Measurements from ENCODE around the gene MSANTD2.
"Not testable (repeated sequence)": the region's sequence is repeated elsewhere in the genome, so short reads cannot be mapped to it uniquely, and the experiment has no call there.

The MSANTD2 gene

DNA sequence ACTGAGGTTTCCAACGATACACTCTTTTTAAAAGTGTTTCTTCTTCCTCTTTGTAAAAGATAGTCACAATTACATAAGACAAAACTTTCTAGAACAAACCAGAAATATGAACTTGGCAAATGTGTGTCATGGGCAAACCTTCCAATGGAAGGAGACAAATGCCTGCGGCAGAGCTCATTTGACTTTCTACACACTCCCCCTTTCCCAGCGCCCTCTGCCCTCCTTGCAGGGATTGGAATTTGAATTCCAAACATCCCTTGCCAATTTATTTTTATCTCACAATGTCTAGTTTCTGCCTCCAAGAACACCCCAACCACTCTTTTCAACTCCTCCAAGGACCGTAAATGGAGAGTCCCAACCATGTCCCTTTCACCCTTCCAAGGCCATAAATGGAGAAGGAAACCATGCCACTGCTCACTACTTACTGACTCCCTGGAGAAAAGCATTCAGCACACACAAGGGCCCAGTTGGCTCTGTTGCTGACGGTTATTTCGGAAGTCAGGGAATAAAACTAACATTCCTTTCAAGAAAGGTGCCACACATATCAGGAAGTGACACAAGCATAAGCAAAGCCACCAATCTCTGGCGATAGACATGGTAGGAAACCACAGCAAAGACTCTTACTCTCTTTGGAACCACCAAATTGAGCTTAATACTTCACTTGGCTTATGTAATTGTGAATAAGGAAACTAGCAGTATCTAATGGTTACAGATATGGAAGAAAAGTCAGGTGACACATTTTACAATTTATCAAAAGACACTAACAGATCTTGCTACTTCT lies 23.2 kb downstream of the MSANTD2 start:
- TF ChIP-seq, protein P1, sequence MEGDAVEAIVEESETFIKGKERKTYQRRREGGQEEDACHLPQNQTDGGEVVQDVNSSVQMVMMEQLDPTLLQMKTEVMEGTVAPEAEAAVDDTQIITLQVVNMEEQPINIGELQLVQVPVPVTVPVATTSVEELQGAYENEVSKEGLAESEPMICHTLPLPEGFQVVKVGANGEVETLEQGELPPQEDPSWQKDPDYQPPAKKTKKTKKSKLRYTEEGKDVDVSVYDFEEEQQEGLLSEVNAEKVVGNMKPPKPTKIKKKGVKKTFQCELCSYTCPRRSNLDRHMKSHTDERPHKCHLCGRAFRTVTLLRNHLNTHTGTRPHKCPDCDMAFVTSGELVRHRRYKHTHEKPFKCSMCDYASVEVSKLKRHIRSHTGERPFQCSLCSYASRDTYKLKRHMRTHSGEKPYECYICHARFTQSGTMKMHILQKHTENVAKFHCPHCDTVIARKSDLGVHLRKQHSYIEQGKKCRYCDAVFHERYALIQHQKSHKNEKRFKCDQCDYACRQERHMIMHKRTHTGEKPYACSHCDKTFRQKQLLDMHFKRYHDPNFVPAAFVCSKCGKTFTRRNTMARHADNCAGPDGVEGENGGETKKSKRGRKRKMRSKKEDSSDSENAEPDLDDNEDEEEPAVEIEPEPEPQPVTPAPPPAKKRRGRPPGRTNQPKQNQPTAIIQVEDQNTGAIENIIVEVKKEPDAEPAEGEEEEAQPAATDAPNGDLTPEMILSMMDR (IDR thresholded peaks at IDR 0.05; ENCODE audit: poor library complexity, severe bottlenecking) = no peak
- DNase-seq (ENCODE audit: low spot score) (no peak), ATAC-seq (ENCODE audit: low read depth) (no peak)
- Histone ChIP-seq H3K4me1 (ENCODE audit: insufficient read depth, poor library complexity, severe bottlenecking) (no peaks in the 10 kb centered on the region), H3K36me3 (ENCODE audit: low read depth) (peaks cover 32% of the 10 kb centered on the region), H3K27me3 (ENCODE audit: insufficient read depth, poor library complexity, severe bottlenecking) (no peaks in the 10 kb centered on the region), H3K4me3 (ENCODE audit: severe bottlenecking) (no peak overlapping the region), H3K27ac (ENCODE audit: poor library complexity, severe bottlenecking) (no peak overlapping the region), H3K9me3 (ENCODE audit: severe bottlenecking) (no peaks in the 10 kb centered on the region)

GRCh38 chr11:124770959-124771358 lies 29.2 kb downstream of the MSANTD2 start:
- not testable (repeated sequence) for DNase-seq (ENCODE audit: low spot score); H3K4me1 ChIP-seq (ENCODE audit: insufficient read depth, poor library complexity, severe bottlenecking); H3K27me3 ChIP-seq (ENCODE audit: insufficient read depth, poor library complexity, severe bottlenecking); ATAC-seq (ENCODE audit: low read depth); H3K4me3 ChIP-seq (ENCODE audit: severe bottlenecking); H3K9me3 ChIP-seq (ENCODE audit: severe bottlenecking)
- H3K36me3 ChIP-seq (ENCODE audit: low read depth) = peaks cover 59% of the 10 kb centered on the region
- H3K27ac ChIP-seq (ENCODE audit: poor library complexity, severe bottlenecking) = peak overlapping the region; percentile 47

DNA sequence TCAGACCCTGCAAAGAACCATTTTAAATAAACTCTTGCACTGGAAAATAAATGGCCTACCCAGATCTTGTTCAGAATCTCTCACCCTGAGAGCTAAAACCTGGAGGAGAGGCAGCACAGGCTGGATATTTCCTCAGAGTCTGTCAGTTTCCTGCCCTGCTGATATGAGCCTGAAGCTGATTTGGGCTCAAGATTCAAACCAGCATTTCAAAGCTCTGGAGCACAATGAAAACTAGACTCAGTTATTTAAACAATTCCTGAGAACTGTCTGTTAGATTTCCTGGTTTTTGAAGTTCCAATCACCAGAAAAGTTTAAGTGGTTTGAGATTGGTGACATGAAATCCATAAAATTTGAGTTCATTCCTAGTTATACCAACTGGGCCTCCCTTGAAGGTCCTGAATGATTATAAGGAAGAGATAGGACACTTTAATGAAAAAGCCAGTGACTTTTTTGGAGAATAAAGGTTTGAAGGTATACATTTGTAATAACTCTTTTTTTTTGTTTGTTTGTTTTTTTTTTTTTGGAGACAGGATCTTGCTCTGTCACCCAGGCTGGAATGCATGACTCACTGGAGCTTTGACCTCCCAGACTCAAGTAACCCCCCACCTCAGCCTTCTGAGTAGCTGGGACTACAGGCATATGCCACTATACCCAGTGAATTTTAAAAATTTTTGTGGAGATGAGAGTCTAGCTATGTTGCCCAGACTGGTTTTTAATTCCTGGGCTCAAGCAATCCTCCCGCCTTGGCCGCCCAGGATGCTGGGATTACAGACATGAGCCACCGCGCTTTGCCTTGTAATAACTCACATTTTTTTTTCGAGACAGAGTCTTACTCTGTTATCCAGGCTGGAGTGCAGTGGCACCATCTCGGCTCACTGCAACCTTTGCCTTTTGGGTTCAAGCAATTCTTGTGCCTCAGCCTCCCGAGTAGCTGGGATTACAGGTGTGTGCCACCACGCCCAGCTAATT lies 30.1 kb downstream of the MSANTD2 start:
- TF ChIP-seq, protein P1 (IDR thresholded peaks at IDR 0.05; ENCODE audit: poor library complexity, severe bottlenecking) = no peak
- H3K36me3 ChIP-seq (ENCODE audit: low read depth) = peaks cover 56% of the 10 kb centered on the region
- peaks cover 3% of the 10 kb centered on the region for H3K4me1 ChIP-seq (ENCODE audit: insufficient read depth, poor library complexity, severe bottlenecking)
- DNase-seq (ENCODE audit: low spot score) (no peak), ATAC-seq (ENCODE audit: low read depth) (peak; percentile 44; the same call in 1 of the 3 replicates)
- peak overlapping the region; percentile 47 for H3K27ac ChIP-seq (ENCODE audit: poor library complexity, severe bottlenecking)
- no peaks in the 10 kb centered on the region for H3K9me3 ChIP-seq (ENCODE audit: severe bottlenecking)
- H3K4me3 ChIP-seq (ENCODE audit: severe bottlenecking) = no peak overlapping the region
- H3K27me3 ChIP-seq (ENCODE audit: insufficient read depth, poor library complexity, severe bottlenecking) = no peaks in the 10 kb centered on the region

DNA sequence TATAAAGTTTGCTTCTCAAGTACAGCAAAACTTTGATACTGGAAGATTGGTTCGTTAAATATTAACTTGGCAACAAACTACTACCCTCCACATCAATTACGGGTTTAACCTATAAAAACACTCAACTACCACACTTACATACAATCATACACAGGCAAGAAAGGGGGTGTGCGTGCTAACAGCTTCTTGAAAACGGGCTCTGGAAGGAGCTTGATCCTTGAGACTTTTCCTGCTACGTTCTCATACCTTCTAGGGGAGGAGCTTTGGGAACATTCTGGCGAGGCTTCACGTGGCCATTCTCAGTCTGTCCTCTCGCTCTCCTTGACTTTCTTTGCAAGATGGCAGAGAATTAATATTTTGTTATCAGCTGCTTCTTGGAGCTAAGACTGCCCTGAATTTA lies 31.3 kb downstream of the MSANTD2 start:
- Histone ChIP-seq H3K36me3 (ENCODE audit: low read depth) (peaks cover 53% of the 10 kb centered on the region), H3K9me3 (ENCODE audit: severe bottlenecking) (no peaks in the 10 kb centered on the region), H3K4me1 (ENCODE audit: insufficient read depth, poor library complexity, severe bottlenecking) (peaks cover 3% of the 10 kb centered on the region), H3K27me3 (ENCODE audit: insufficient read depth, poor library complexity, severe bottlenecking) (no peaks in the 10 kb centered on the region), H3K4me3 (ENCODE audit: severe bottlenecking) (no peak overlapping the region), H3K27ac (ENCODE audit: poor library complexity, severe bottlenecking) (peak overlapping the region; percentile 47)
- no peak for DNase-seq (ENCODE audit: low spot score)
- ATAC-seq (ENCODE audit: low read depth) = no peak
- TF ChIP-seq, protein P1 (IDR thresholded peaks at IDR 0.05; ENCODE audit: poor library complexity, severe bottlenecking) = no peak

- DNase-seq (ENCODE audit: low spot score) = no peak
- peaks cover 37% of the 10 kb centered on the region for H3K36me3 ChIP-seq (ENCODE audit: low read depth)
- no peak overlapping the region for H3K4me3 ChIP-seq (ENCODE audit: severe bottlenecking)
- ATAC-seq (ENCODE audit: low read depth) = no peak
- TF ChIP-seq, protein P1 (IDR thresholded peaks at IDR 0.05; ENCODE audit: poor library complexity, severe bottlenecking) = no peak
- H3K27ac ChIP-seq (ENCODE audit: poor library complexity, severe bottlenecking) = no peak overlapping the region
- H3K9me3 ChIP-seq (ENCODE audit: severe bottlenecking) = no peaks in the 10 kb centered on the region
- H3K27me3 ChIP-seq (ENCODE audit: insufficient read depth, poor library complexity, severe bottlenecking) = peaks cover 15% of the 10 kb centered on the region
- peaks cover 3% of the 10 kb centered on the region for H3K4me1 ChIP-seq (ENCODE audit: insufficient read depth, poor library complexity, severe bottlenecking)
Observed at GRCh38 chr11:124766156-124766555, 34.0 kb downstream of the MSANTD2 start.
